ENCODE data around the gene CHD3. TPM values are rescaled to one million over a fixed set of nuclear protein-coding genes. Genes with fewer than 3 reads are reported as not detected.

CHD3 gene
- total and polyA plus RNA-seq, 10 of the 15 experiments (the other 5 are each of a cell fraction or from before 2014, with no cell fraction given), result 1.4 to 86.8 (median 39.1) TPM

GRCh38 chr17:7839876-7840261, 48.7 kb upstream of the CHD3 start (continued):
- peak; percentile 60 to 74; a peak in 3 of 4 replicates for TF ChIP-seq BHLHE40 (IDR thresholded peaks at IDR 0.05; ENCODE audit: borderline replicate concordance in 1 of 2, low read depth in 2 of 2, low read length in 1 of 2)
- TF ChIP-seq ZBTB33 (IDR thresholded peaks at IDR 0.05), result no peak
- peak; percentile 92 for TF ChIP-seq JUND (IDR thresholded peaks at IDR 0.05; ENCODE audit: low read depth, low read length)
- no peak for TF ChIP-seq BRCA1 (IDR thresholded peaks at IDR 0.05; ENCODE audit: low read depth, low read length)
- no peak for TF ChIP-seq NKRF (conservative IDR thresholded peaks at IDR 0.05)
- no peak for TF ChIP-seq SKIL (IDR thresholded peaks at IDR 0.05; ENCODE audit: low read depth, poor library complexity, severe bottlenecking)
- TF ChIP-seq CHD1 (IDR thresholded peaks at IDR 0.05; ENCODE audit: low read depth, low read length), result peak; percentile 95
- TF ChIP-seq NFIC (IDR thresholded peaks at IDR 0.05; ENCODE audit: low read depth, low read length), result no peak
- no peak for TF ChIP-seq MLLT1 (IDR thresholded peaks at IDR 0.05)
- TF ChIP-seq SMC3 (IDR thresholded peaks at IDR 0.05; ENCODE audit: borderline replicate concordance, low read length), result no peak
- no peak for TF ChIP-seq KAT2A (conservative IDR thresholded peaks at IDR 0.05; ENCODE audit: control insufficient read depth, low read depth, low read length)
- TF ChIP-seq BCLAF1 (IDR thresholded peaks at IDR 0.05), result peak; percentile 77
- no peak for TF ChIP-seq MTA3 (IDR thresholded peaks at IDR 0.05; ENCODE audit: borderline replicate concordance, low read length)
- no peak for TF ChIP-seq RAD21 (IDR thresholded peaks at IDR 0.05; ENCODE audit: insufficient read depth, low read depth, low read length)
- TF ChIP-seq CBX3 (IDR thresholded peaks at IDR 0.05; ENCODE audit: borderline replicate concordance, low read depth), result no peak
- TF ChIP-seq FOXK2 (IDR thresholded peaks at IDR 0.05), result peak; percentile 93
- TF ChIP-seq EZH2 (IDR thresholded peaks at IDR 0.05; ENCODE audit: borderline replicate concordance, control insufficient read depth, low read depth, low read length), result no peak
- TF ChIP-seq TCF3 (IDR thresholded peaks at IDR 0.05; ENCODE audit: borderline replicate concordance, insufficient read depth, low read depth, low read length), result no peak
- TF ChIP-seq IKZF2 (IDR thresholded peaks at IDR 0.05), result no peak
- no peak for TF ChIP-seq ZSCAN29 (IDR thresholded peaks at IDR 0.05)
- no peak for TF ChIP-seq SP1 (IDR thresholded peaks at IDR 0.05; ENCODE audit: low read depth, low read length)

All from GM12878 (cell line).